NCI-H2171 (cell line): ENCODE measurements around the gene GORASP2.

Experiments used
- DNase-seq: peaks from one replicate; lab custom pipeline; 2025; lab: John Stamatoyannopoulos, UW

The GORASP2 gene

GRCh38 chr2:170966648-170967396 lies 37.8 kb downstream of the GORASP2 start:
- DNase-seq, result no peak

GRCh38 chr2:170967553-170967952 lies 38.5 kb downstream of the GORASP2 start:
- DNase-seq, result no peak

DNA sequence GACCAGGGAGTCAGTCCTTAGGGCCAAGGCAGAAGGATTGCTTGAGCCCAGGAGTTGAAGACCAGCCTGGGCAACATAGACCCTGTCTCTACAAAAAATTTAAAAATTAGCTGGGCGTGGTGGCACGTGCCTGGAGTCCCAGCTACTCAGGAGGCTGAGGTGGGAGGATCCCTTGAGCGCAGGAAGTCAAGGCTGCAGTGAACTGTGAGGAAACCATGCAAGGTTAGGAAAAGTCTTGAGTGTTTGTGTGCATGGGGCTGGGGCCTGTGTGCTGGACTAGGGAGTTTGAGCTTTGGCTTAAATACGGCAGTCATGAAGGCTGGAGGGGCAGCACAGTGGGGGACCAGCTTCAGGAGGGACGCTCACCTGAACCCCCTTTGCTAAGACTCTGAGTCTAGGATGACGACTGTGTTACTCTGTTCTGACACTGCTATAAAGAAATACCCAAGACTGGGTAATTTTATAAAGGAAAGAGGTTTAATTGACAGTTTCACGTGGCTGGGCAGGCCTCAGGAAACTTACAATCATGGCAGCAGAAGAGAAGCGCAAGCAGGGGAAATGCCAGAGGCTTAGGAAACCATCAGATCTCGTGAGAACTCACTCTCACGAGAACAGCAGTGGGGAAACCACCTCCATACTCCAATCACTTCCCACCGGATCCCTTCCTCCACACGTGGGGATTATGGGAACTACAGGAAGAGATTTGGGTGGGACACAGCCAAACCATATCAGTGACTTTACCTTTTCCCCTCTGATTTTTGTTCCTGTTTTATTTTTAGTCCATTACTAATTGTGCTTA lies 39.4 kb downstream of the GORASP2 start:
- DNase-seq, result no peak

DNA sequence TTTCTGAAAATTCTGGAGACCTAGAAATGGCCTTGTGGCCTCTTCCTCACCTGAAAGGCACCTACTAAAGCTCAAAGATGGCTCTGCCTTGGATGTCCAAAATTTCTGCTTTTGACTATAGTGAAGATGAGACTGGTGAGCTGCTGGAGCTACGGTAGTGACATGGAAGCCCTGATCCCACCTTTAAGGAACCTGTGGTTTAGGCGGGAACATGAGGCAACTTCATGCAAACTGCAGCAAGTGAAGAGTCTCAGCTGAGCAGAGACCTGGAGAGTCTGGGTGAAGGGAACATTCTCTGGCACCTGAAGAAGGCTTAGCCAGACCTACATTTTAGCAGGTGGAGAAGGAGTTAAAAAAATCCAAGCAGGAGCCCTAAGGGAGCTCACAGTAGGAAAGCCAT lies 40.0 kb downstream of the GORASP2 start:
- DNase-seq, result no peak

- DNase-seq, result no peak
Observed at GRCh38 chr2:170969872-170970496, 40.9 kb downstream of the GORASP2 start.

DNA sequence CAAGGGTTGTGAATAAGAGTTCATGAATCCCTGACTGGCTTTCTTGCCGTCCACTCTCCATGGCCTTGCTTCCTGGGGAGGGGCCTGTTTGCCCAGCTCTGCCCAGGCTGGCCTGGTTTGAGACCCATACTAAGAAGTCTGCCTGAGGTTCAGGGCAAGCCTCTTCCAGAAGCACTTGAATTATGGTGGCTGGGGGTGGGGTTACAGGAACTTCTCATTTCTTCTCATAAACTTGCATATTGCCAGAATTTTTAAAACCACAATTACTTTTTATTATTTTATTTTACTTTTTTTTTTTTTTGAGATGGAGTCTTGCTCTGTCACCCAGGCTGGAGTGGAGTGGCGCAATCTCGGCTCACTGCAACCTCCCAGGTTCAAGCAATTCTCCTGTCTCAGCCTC lies 42.0 kb downstream of the GORASP2 start:
- DNase-seq, result no peak

GRCh38 chr2:170972296-170973224 lies 43.5 kb downstream of the GORASP2 start:
- no peak for DNase-seq

DNA sequence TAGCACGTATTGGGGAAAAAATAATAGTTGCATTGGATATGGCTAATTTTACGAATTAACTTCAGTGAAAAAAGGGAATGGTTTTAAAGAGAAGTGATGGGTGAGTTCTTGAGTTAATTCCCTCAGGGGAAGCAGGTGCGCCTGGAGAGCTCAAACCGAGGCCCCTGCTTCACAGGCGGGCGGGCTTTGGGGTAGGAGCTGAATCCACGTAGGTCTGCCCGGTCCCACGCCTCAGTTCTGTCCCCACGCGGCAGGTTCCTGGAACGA lies 44.1 kb downstream of the GORASP2 start:
- no peak for DNase-seq

- peak; percentile 90 for DNase-seq
Observed at GRCh38 chr2:170973492-170974303, 44.6 kb downstream of the GORASP2 start.

DNA sequence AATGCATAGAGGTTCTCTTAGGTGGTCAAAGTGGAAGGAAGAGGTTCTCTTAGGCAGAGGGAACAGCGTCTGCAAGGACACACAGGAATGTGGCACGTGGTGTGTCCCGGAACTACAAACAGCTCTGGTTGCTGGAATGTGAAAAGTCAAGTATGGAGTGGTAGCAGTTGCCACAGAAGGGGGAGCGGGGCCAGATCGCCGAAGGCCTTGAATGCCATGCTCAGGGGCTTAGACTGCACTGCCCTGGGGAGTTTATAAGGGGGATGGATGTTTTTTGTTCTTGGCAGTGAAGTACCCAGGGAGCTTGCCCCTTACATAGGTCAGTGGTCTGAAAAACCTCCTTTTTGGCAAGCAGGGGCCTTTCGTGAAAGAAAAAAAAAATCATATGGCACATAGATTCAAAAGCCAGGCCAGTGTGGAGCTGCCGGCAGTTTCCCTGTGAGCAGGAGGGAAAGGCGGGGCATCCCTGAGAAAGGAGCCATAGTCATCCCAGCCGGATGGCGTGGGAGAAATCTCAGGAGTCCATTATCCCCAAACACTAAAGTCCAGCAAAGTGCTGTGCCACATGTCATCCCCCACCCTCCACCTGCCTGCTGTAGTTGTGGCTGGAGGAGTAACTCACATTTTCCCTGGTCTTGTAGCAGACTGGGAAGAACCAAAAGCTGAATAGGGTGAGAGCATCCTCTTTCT lies 45.4 kb downstream of the GORASP2 start:
- no peak for DNase-seq

- DNase-seq, result no peak
Observed at GRCh38 chr2:170975127-170975942, 46.3 kb downstream of the GORASP2 start.

- DNase-seq, result no peak
Observed at GRCh38 chr2:170975943-170976270, 46.9 kb downstream of the GORASP2 start.

- DNase-seq, result no peak
Observed at GRCh38 chr2:170984079-170984478, 55.0 kb downstream of the GORASP2 start.

- DNase-seq, result no peak
Observed at GRCh38 chr2:170985407-170985806, 56.4 kb downstream of the GORASP2 start.

- no peak for DNase-seq
Observed at GRCh38 chr2:170986566-170987258, 57.7 kb downstream of the GORASP2 start.

- no peak for DNase-seq
Observed at GRCh38 chr2:170991398-170992182, 62.5 kb downstream of the GORASP2 start.

DNA sequence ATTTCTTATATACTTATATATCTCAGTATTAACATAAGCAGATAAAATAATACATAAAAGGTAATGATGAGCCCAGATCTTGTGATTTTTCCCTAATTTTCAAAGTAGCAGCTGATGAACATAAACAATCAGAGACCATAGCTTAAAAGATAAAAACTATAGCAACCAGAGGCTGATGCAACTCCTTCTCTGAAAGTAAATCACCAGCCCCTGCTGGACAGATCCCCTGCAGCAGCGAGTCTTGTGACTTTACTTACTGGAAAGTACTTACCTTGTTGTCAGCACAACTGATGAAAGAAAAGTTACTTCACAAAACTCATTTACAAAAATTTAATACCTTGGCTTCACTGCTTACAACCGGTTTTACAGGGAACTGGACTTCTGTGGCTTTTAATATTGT lies 67.3 kb downstream of the GORASP2 start:
- DNase-seq, result no peak

- no peak for DNase-seq
Observed at GRCh38 chr2:170997893-170998597, 69.0 kb downstream of the GORASP2 start.
